ENCODE data around the gene UBR4. TPM values are rescaled to one million over a fixed set of nuclear protein-coding genes. Genes with fewer than 3 reads are reported as not detected.

Gene UBR4
- total RNA-seq, 1 donor from 2014 or later: 66.1 TPM

GRCh38 chr1:19139711-19140110 lies 70.4 kb downstream of the UBR4 start:
- no peak for TF ChIP-seq CTCF (IDR thresholded peaks at IDR 0.05; ENCODE audit: insufficient read depth, low read length, severe bottlenecking)
- H3K4me3 ChIP-seq (ENCODE audit: low read depth, low read length): no peak overlapping the region
- no peak for DNase-seq (ENCODE audit: low read depth)
- no peak for FAIRE-seq
- no peaks in the 10 kb centered on the region for H3K27me3 ChIP-seq (ENCODE audit: control insufficient read depth, insufficient read depth, low read length)
- H3K36me3 ChIP-seq (ENCODE audit: control insufficient read depth, insufficient read depth, low read length): peaks cover 20% of the 10 kb centered on the region

GRCh38 chr1:19138958-19139581 lies 71.0 kb downstream of the UBR4 start:
- DNase-seq (ENCODE audit: low read depth) (no peak), FAIRE-seq (no peak)
- peaks cover 20% of the 10 kb centered on the region for H3K36me3 ChIP-seq (ENCODE audit: control insufficient read depth, insufficient read depth, low read length)
- H3K27me3 ChIP-seq (ENCODE audit: control insufficient read depth, insufficient read depth, low read length): no peaks in the 10 kb centered on the region
- TF ChIP-seq CTCF (IDR thresholded peaks at IDR 0.05; ENCODE audit: insufficient read depth, low read length, severe bottlenecking): no peak
- H3K4me3 ChIP-seq (ENCODE audit: low read depth, low read length): no peak overlapping the region

GRCh38 chr1:19138331-19138730 lies 71.7 kb downstream of the UBR4 start:
- no peaks in the 10 kb centered on the region for H3K27me3 ChIP-seq (ENCODE audit: control insufficient read depth, insufficient read depth, low read length)
- peaks cover 16% of the 10 kb centered on the region for H3K36me3 ChIP-seq (ENCODE audit: control insufficient read depth, insufficient read depth, low read length)
- TF ChIP-seq CTCF (IDR thresholded peaks at IDR 0.05; ENCODE audit: insufficient read depth, low read length, severe bottlenecking): no peak
- no peak overlapping the region for H3K4me3 ChIP-seq (ENCODE audit: low read depth, low read length)
- no peak for DNase-seq (ENCODE audit: low read depth)
- no peak for FAIRE-seq

- DNase-seq (ENCODE audit: low read depth) (no peak), FAIRE-seq (no peak)
- no peak for TF ChIP-seq CTCF (IDR thresholded peaks at IDR 0.05; ENCODE audit: insufficient read depth, low read length, severe bottlenecking)
- no peaks in the 10 kb centered on the region for H3K27me3 ChIP-seq (ENCODE audit: control insufficient read depth, insufficient read depth, low read length)
- peaks cover 16% of the 10 kb centered on the region for H3K36me3 ChIP-seq (ENCODE audit: control insufficient read depth, insufficient read depth, low read length)
- H3K4me3 ChIP-seq (ENCODE audit: low read depth, low read length): no peak overlapping the region
Observed at GRCh38 chr1:19137158-19137557, 72.9 kb downstream of the UBR4 start.

- Histone ChIP-seq H3K36me3 (ENCODE audit: control insufficient read depth, insufficient read depth, low read length) (peaks cover 8% of the 10 kb centered on the region), H3K4me3 (ENCODE audit: low read depth, low read length) (no peak overlapping the region)
Observed at GRCh38 chr1:19133360-19133759, 76.7 kb downstream of the UBR4 start.

More at GRCh38 chr1:19133360-19133759, 76.7 kb downstream of the UBR4 start:
- no peak for FAIRE-seq
- no peak for DNase-seq (ENCODE audit: low read depth)
- no peak for TF ChIP-seq CTCF (IDR thresholded peaks at IDR 0.05; ENCODE audit: insufficient read depth, low read length, severe bottlenecking)
- no peaks in the 10 kb centered on the region for H3K27me3 ChIP-seq (ENCODE audit: control insufficient read depth, insufficient read depth, low read length)
